Measurements from ENCODE around the gene ZNF444. TPM values are rescaled to one million over a fixed set of nuclear protein-coding genes. Genes with fewer than 3 reads are reported as not detected.

ZNF444 gene
- total and polyA plus RNA-seq, 2 of the 8 experiments (the other 6 are each of a cell fraction or from before 2014, with no cell fraction given) = 49.5 to 54.5 TPM

DNA sequence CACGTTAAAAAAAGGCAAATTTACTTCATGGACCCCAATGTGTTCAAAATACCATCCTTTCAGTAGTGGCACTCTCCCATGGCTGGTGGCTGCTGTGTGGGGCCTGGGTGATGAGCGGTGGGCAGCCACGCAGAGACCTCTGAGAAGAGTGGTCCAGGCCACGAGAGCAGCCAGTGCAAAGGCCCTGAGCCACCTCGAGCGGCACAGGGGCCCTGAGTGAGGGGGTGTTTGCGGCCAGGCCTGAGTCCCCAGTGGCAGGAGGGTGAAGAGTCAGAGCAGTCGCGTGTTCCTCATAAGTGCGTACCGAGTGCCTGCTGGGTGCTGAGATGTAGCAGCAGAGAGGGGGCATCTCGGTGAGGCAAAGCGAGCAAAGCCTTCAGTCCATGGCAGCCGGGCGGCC is 7.0 kb downstream of the ZNF444 start:
- no peak overlapping the region for H3K14ac ChIP-seq (ENCODE audit: insufficient read length)
- H4K20me1 ChIP-seq (replicated peaks in 1 of 2; ENCODE audit: control insufficient read depth in 1 of 2, insufficient read depth in 2 of 2, low read length in 2 of 2) = peaks cover 3 to 18% of the 10 kb centered on the region in 2 experiments
- no peak overlapping the region for H2AK5ac ChIP-seq (ENCODE audit: low read depth, low read length)
- FAIRE-seq (no peak), DNase-seq (ENCODE audit: low read depth in 1 of 2, low spot score in 2 of 2) (no peak)
- H3K56ac ChIP-seq (replicated peaks; ENCODE audit: insufficient read length, low read depth, low read length) = no peak overlapping the region
- H3K4ac ChIP-seq (replicated peaks; ENCODE audit: insufficient read length, low read depth, low read length) = no peak overlapping the region
- H2AFZ ChIP-seq (ENCODE audit: low read length) = no peak overlapping the region
- H2BK120ac ChIP-seq (replicated peaks; ENCODE audit: low read depth, low read length) = no peak overlapping the region
- H2BK12ac ChIP-seq (ENCODE audit: low read depth, low read length) = no peak overlapping the region
- H3K4me3 ChIP-seq (ENCODE audit: extremely low read depth in 1 of 4, insufficient read depth in 2 of 4, low read depth in 3 of 4, low read length in 4 of 4) = no peak overlapping the region
- no peak overlapping the region for H2BK5ac ChIP-seq (ENCODE audit: low read depth, low read length)
- no peaks in the 10 kb centered on the region for H3K9me3 ChIP-seq (ENCODE audit: insufficient read depth in 2 of 2, low read depth in 1 of 2, low read length in 1 of 2)
- H3K79me2 ChIP-seq (ENCODE audit: control insufficient read depth in 1 of 2, insufficient read depth in 2 of 2, low read length in 2 of 2) = peaks cover 0 to 28% of the 10 kb centered on the region in 2 experiments; a peak in 2 of 4 replicates
- no peaks in the 10 kb centered on the region for H3K23me2 ChIP-seq (ENCODE audit: low read depth, low read length)
- H4K91ac ChIP-seq (replicated peaks; ENCODE audit: insufficient read length, low read length) = no peak overlapping the region
- no peak overlapping the region for H3K23ac ChIP-seq (ENCODE audit: insufficient read length)
- no peak overlapping the region for H4K8ac ChIP-seq (ENCODE audit: extremely low read depth, insufficient read depth, low read length)
- 95% methylated on average over 15 of the region's 15 CpGs; no CpG with 5 or more reads in 1 of the 2 experiments for WGBS, 2 experiments (ENCODE audit: extremely low coverage in 1 of 2, insufficient coverage in 1 of 2, insufficient read length in 1 of 2, insufficient replicate concordance in 2 of 2, low coverage in 1 of 2, low lambda C conversion rate in 2 of 2, missing lambda C conversion rate in 1 of 2)
- no peak overlapping the region for H4K5ac ChIP-seq (ENCODE audit: insufficient read length, low read depth, low read length)
- H2BK20ac ChIP-seq (ENCODE audit: low read length) = no peak overlapping the region
- no peak overlapping the region for H3K9ac ChIP-seq (replicated peaks in 1 of 4; ENCODE audit: extremely low read depth in 1 of 4, low read depth in 3 of 4, low read length in 3 of 4)
- CTCF ChIA-PET (ENCODE audit: partially characterized antibody) = interaction anchor here (1.1 kb wide), 2 partner anchors 24 to 67 kb away, joined by 3 to 5 read pairs; no protein-coding TSS in a partner anchor
- POLR2A ChIA-PET (ENCODE audit: partially characterized antibody) = interaction anchor here (0.7 to 1.8 kb wide), 3 partner anchors 10 to 42 kb away, joined by 3 to 5 read pairs (median 4); no protein-coding TSS in a partner anchor
- H3K27me3 ChIP-seq (replicated peaks in 1 of 4; ENCODE audit: control insufficient read depth in 3 of 4, extremely low read depth in 1 of 4, insufficient read depth in 3 of 4, low read length in 3 of 4) = no peaks in the 10 kb centered on the region
- H3K4me1 ChIP-seq (replicated peaks in 1 of 4; ENCODE audit: control insufficient read depth in 3 of 4, insufficient read depth in 4 of 4, low read length in 3 of 4) = peaks cover under 1 to 4% (median 3%) of the 10 kb centered on the region in 4 experiments; a peak in 4 of 7 replicates
- peaks cover 11% of the 10 kb centered on the region for H3K79me1 ChIP-seq (ENCODE audit: low read depth, low read length)
- no peak overlapping the region for H2BK15ac ChIP-seq (ENCODE audit: low read length)
- peaks cover 0 to 22% (median 7%) of the 10 kb centered on the region in 4 experiments; a peak in 5 of 8 replicates for H3K36me3 ChIP-seq (ENCODE audit: control insufficient read depth in 2 of 4, insufficient read depth in 4 of 4, low read length in 3 of 4)
- H3K18ac ChIP-seq (ENCODE audit: extremely low read depth, low read length) = no peak overlapping the region
- no peak overlapping the region for H3K4me2 ChIP-seq (ENCODE audit: insufficient read depth in 1 of 2, low read depth in 2 of 2, low read length in 2 of 2)
- H3K27ac ChIP-seq (ENCODE audit: low read depth, low read length) = no peak overlapping the region

Data from H1 (cell line).